Neuronal stem cell (in vitro differentiated cells): ENCODE results near the gene ING4.

Experiments used
- DNase-seq: peaks from one replicate; pipeline ENCODE4 v3.0.0-alpha.2; 2013; ENCODE audit warnings: low spot score
- H2AFZ ChIP-seq: one replicate; pipeline ENCODE4 v1.6.1; 2013; ENCODE audit warnings: mild to moderate bottlenecking, low read length, inconsistent platforms
- H2AK5ac ChIP-seq: 2 replicates; pipeline ENCODE4 v1.6.1; 2013; ENCODE audit warnings: low read depth, mild to moderate bottlenecking, inconsistent platforms, low read length, moderate library complexity, mixed read lengths
- H2BK120ac ChIP-seq: 2 replicates; pipeline ENCODE4 v1.6.1; 2013; ENCODE audit warnings: low read depth, mild to moderate bottlenecking, inconsistent platforms, low read length, moderate library complexity, mixed read lengths
- H2BK12ac ChIP-seq: one replicate; pipeline ENCODE4 v1.6.1; 2013; ENCODE audit warnings: low read length, inconsistent platforms
- H2BK15ac ChIP-seq: 2 replicates; pipeline ENCODE4 v1.6.1; 2013; ENCODE audit warnings: mild to moderate bottlenecking, low read length, inconsistent platforms, mixed read lengths
- H2BK5ac ChIP-seq: one replicate; pipeline ENCODE4 v1.6.1; 2013; ENCODE audit warnings: inconsistent platforms, mild to moderate bottlenecking, low read length, moderate library complexity
- H3K14ac ChIP-seq: one replicate; pipeline ENCODE4 v1.6.1; 2013; ENCODE audit warnings: low read length, inconsistent platforms
- H3K18ac ChIP-seq: 2 replicates; pipeline ENCODE4 v1.6.1; 2013; ENCODE audit warnings: low read length, inconsistent platforms
- H3K23ac ChIP-seq: 2 replicates; pipeline ENCODE4 v1.6.1; 2013; ENCODE audit warnings: low read depth, mild to moderate bottlenecking, mixed read lengths, low read length, inconsistent platforms; ENCODE audit not compliant: poor library complexity
- H3K27ac ChIP-seq: replicated peaks from 3 replicates; pipeline ENCODE4 v1.5.1; 2013; ENCODE audit warnings: low read length, inconsistent platforms
- H3K27me3 ChIP-seq, 3 experiments: 2 replicates each; pipeline ENCODE4 v1.6.1; 2013; ENCODE audit warnings: low read length in 3 of 3, mild to moderate bottlenecking in 2 of 3, inconsistent platforms in 1 of 3, low read depth in 1 of 3, mixed read lengths in 1 of 3, moderate library complexity in 1 of 3; ENCODE audit not compliant: control insufficient read depth in 3 of 3, insufficient read depth in 3 of 3
- H3K36me3 ChIP-seq, 2 donors: replicated peaks in 1 of 2; 2 replicates each; pipeline ENCODE4 v1.6.1; 2013; ENCODE audit warnings: low read length in 2 of 2; ENCODE audit not compliant: control insufficient read depth in 2 of 2, insufficient read depth in 2 of 2
- H3K4ac ChIP-seq: 2 replicates; pipeline ENCODE4 v1.6.1; 2013; ENCODE audit warnings: inconsistent platforms, mild to moderate bottlenecking, low read length, moderate library complexity
- H3K4me1 ChIP-seq, 2 donors: 1 replicate in 1 of 2; 2 replicates in 1 of 2; pipeline ENCODE4 v1.6.1; 2013; ENCODE audit warnings: low read length in 2 of 2, low read depth in 1 of 2; ENCODE audit not compliant: control insufficient read depth in 2 of 2, insufficient read depth in 1 of 2
- H3K4me2 ChIP-seq: one replicate; pipeline ENCODE4 v1.6.1; 2013; ENCODE audit warnings: mild to moderate bottlenecking, low read length, inconsistent platforms; ENCODE audit not compliant: insufficient read depth, poor library complexity, severe bottlenecking
- H3K4me3 ChIP-seq, 2 donors: 2 replicates each; pipeline ENCODE4 v1.5.1; 2013; ENCODE audit warnings: low read length in 2 of 2, mild to moderate bottlenecking in 2 of 2, inconsistent platforms in 1 of 2, moderate library complexity in 1 of 2
- H3K79me1 ChIP-seq: one replicate; pipeline ENCODE4 v1.6.1; 2013; ENCODE audit warnings: low read depth, mild to moderate bottlenecking, inconsistent platforms, low read length, moderate library complexity
- H3K9ac ChIP-seq: one replicate; pipeline ENCODE4 v1.6.1; 2013; ENCODE audit warnings: mild to moderate bottlenecking, low read depth, low read length, inconsistent platforms; ENCODE audit not compliant: poor library complexity
- H3K9me3 ChIP-seq, 2 donors: replicated peaks in 1 of 2; 2 replicates each; pipeline versions ENCODE3 to v1.6.1; 2013; ENCODE audit warnings: low read length in 2 of 2, mild to moderate bottlenecking in 2 of 2, inconsistent platforms in 1 of 2, low read depth in 1 of 2, mixed read lengths in 1 of 2, moderate library complexity in 1 of 2; ENCODE audit not compliant: control insufficient read depth in 2 of 2, insufficient read depth in 1 of 2
- H4K8ac ChIP-seq: one replicate; pipeline ENCODE4 v1.6.1; 2013; ENCODE audit warnings: low read depth, mild to moderate bottlenecking, inconsistent platforms, low read length, moderate library complexity
- H4K91ac ChIP-seq: one replicate; pipeline ENCODE4 v1.6.1; 2013; ENCODE audit warnings: low read length, low read depth, mild to moderate bottlenecking, inconsistent platforms; ENCODE audit not compliant: poor library complexity
- WGBS, 2 donors: extraction: QIAGEN DNeasy Blood & Tissue Kit; methylation state at CpG; one replicate each; pipeline ENCODE4 v1.1.7; 2013; ENCODE audit warnings: missing lambda C conversion rate in 2 of 2, mixed read lengths in 1 of 2; ENCODE audit not compliant: insufficient read length in 2 of 2, insufficient replicate concordance in 1 of 2; ENCODE audit errors: extremely low coverage in 2 of 2; 5-methylcytosine and 5-hydroxymethylcytosine counted together

ING4 gene

DNA sequence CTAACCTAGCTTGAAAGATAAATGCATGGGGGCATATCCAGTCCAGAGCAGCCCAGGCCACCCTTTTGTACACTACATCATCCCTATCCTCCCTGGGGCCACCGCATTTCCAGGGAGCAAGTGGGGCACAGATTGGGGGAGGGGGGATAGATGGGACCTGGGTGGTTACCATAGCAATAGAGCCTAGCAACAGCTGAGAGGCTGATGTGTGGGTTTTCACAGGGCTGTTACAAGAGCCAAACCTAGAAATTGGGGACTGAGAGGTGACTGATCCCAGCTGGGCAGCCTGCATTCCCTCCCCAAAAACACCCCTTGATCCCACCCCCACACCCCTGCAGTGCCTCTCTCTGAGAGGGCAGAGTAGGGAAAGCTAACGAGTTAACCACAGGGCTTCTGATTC is 30.0 kb upstream of the ING4 start:
- Histone ChIP-seq H3K4me3 (no peak overlapping the region), H3K4ac (no peak overlapping the region), H3K9ac (peak overlapping the region; percentile 47), H3K79me1 (peaks cover 11% of the 10 kb centered on the region), H4K8ac (no peak overlapping the region), H2BK5ac (no peak overlapping the region), H4K91ac (no peak overlapping the region), H3K14ac (no peak overlapping the region), H3K18ac (no peak overlapping the region), H3K27me3 (no peaks in the 10 kb centered on the region), H2AFZ (no peak overlapping the region), H2BK120ac (no peak overlapping the region), H3K9me3 (no peaks in the 10 kb centered on the region), H3K4me1 (peaks cover 3 to 20% of the 10 kb centered on the region in 2 donors), H3K36me3 (peaks cover 15 to 24% of the 10 kb centered on the region in 2 donors), H2BK12ac (no peak overlapping the region), H3K27ac (no peak overlapping the region), H3K4me2 (no peak overlapping the region), H2BK15ac (no peak overlapping the region), H2AK5ac (no peak overlapping the region), H3K23ac (no peak overlapping the region)
- DNase-seq, result no peak
- WGBS, 2 donors, result no CpG with 5 or more reads among the region's 2 CpGs

DNA sequence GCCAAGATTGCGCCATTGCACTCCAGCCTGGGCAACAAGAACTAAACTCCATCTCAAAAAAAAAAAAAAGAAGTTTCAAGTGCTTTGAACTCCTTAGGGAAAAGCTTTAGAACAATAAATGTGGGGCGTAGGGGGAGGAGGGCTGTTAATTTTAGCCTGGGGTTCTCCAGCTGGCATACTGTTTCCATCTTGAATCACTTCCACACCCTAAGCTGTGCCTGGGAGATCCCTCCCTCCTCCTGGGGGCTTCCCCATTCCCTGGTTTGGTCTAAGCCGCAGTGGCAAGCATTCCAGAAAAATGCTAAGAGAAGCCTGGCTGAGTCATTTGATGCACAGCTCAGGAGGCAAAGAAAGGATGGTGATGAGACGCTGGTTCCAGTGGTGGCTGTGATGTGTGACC is 28.6 kb upstream of the ING4 start:
- H3K36me3 ChIP-seq, result peaks cover 16 to 18% of the 10 kb centered on the region in 2 donors
- H3K9me3 ChIP-seq, result peaks cover 0 to 1% of the 10 kb centered on the region in 2 donors
- H2BK120ac ChIP-seq, result no peak overlapping the region
- H3K27ac ChIP-seq, result no peak overlapping the region
- no CpG with 5 or more reads among the region's 4 CpGs for WGBS, 2 donors
- no peak overlapping the region for H4K8ac ChIP-seq
- H3K9ac ChIP-seq, result no peak overlapping the region
- no peak overlapping the region for H2BK12ac ChIP-seq
- no peak overlapping the region for H3K23ac ChIP-seq
- H2AK5ac ChIP-seq, result no peak overlapping the region
- peaks cover 7 to 27% of the 10 kb centered on the region in 2 donors for H3K4me1 ChIP-seq
- H3K14ac ChIP-seq, result no peak overlapping the region
- H4K91ac ChIP-seq, result no peak overlapping the region
- peaks cover 7% of the 10 kb centered on the region for H3K79me1 ChIP-seq
- H3K4me3 ChIP-seq, result peak overlapping the region in 1 of 2 donors; percentile 22
- H3K4ac ChIP-seq, result no peak overlapping the region
- H3K18ac ChIP-seq, result no peak overlapping the region
- H2AFZ ChIP-seq, result no peak overlapping the region
- H2BK15ac ChIP-seq, result no peak overlapping the region
- H3K4me2 ChIP-seq, result no peak overlapping the region
- DNase-seq, result no peak
- H2BK5ac ChIP-seq, result no peak overlapping the region
- no peaks in the 10 kb centered on the region for H3K27me3 ChIP-seq

DNA sequence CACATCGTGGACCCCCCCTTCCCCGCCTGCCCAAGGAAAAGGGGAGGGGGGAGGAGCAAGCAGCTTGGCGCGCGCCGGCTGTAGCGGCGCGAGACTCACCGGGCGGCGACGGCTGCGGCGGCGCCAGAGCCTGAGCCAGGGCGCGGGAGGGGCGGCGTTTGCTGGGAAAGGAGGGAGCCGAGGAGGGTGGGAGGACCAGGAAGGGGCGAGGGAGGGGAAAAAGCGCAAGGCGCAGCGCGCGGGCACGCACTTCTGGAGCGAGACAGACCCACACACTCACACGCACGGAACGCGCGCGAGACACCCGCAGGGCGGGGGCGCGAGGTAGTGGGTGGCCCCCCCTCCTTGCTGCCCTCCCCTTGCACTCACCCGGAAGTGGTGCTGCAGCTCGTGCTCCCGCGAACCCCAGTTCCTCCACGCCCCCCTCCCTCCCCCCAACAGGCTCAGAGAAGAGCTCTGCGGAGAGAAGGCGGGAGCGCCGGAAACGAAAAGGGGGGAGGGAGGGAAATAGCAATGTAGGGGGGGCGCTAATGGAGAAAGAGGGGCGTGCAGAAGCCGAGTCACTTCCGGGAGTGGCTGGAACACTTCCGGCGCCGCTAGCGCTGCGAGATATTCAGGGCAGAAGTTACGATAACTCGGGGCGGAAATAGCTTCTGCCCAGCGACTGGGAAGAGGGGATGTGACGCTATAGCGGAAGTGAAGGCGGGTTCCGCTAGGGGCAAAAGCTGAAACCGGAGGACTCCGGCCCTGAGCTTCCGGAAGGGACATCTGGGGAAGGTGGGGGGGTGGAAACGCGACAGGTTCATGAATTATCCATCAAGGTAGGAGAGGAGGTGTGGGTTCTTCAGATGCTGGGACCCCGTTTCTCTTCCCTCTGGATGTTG is 26.3 kb upstream of the ING4 start, which contains the start of gene ZNF384:
Gene ZNF384 (minus strand): TSS at position 377 of the 884 bp plus-strand sequence. CDS start 9,855 bp downstream, outside the sequence.
- H3K4me3 ChIP-seq, result peak within 1 kb of the TSS; percentile 85 to 98
- H2BK15ac ChIP-seq, result no peak within 1 kb of the TSS
- peaks cover 7% of the 10 kb centered on the region for H3K79me1 ChIP-seq
- peaks cover 8 to 27% of the 10 kb centered on the region in 2 donors for H3K36me3 ChIP-seq
- peak within 1 kb of the TSS; percentile 99 for H3K9ac ChIP-seq
- H3K4ac ChIP-seq, result no peak within 1 kb of the TSS
- no CpG with 5 or more reads among the region's 72 CpGs for WGBS, 2 donors
- H3K27me3 ChIP-seq, result no peaks in the 10 kb centered on the region
- H3K18ac ChIP-seq, result peak within 1 kb of the TSS; percentile 100
- H2BK12ac ChIP-seq, result no peak within 1 kb of the TSS
- peak within 1 kb of the TSS; percentile 66 for H3K23ac ChIP-seq
- peak within 1 kb of the TSS; percentile 89 for H2AFZ ChIP-seq
- peak within 1 kb of the TSS; percentile 99 for H2BK5ac ChIP-seq
- H3K4me2 ChIP-seq, result peak within 1 kb of the TSS; percentile 81
- H2BK120ac ChIP-seq, result peak within 1 kb of the TSS; percentile 78
- H4K8ac ChIP-seq, result peak within 1 kb of the TSS; percentile 67
- H3K9me3 ChIP-seq, result peaks cover 0 to 1% of the 10 kb centered on the region in 2 donors
- peak; percentile 96 for DNase-seq
- peaks cover 7 to 27% of the 10 kb centered on the region in 2 donors for H3K4me1 ChIP-seq
- H3K14ac ChIP-seq, result peak within 1 kb of the TSS; percentile 92
- H3K27ac ChIP-seq, result peak within 1 kb of the TSS; percentile 96
- no peak within 1 kb of the TSS for H4K91ac ChIP-seq
- H2AK5ac ChIP-seq, result peak within 1 kb of the TSS; percentile 79

DNA sequence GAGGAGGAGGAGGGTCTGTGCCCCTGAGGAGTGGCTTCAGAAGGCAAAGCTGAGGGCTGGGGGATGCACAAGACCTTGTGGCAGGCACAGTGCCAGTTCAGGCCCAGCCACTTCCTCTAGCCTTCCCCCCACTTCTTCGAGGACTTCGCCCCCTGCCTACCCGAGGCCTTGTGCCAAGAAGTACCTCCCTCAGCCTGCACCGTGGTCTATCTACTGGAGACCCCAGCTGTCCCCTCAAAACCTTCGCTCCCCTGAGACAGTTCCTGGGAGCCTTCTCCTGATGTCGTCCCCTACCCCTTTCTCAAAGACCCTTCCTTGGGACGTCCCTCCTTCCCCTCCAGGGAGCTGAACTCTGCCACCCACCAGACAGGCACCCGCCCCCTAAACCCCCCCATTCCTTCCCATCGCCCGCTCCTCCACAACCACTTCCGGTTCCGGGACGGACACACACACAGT is 25.7 kb upstream of the ING4 start:
- Histone ChIP-seq H3K79me1 (peaks cover 5% of the 10 kb centered on the region), H2BK120ac (no peak overlapping the region), H2BK5ac (peak overlapping the region; percentile 99), H3K14ac (no peak overlapping the region), H3K23ac (peak overlapping the region; percentile 66), H3K4me3 (peak overlapping the region; percentile 85 to 98), H3K27ac (peak overlapping the region; percentile 96), H3K9me3 (peaks cover 0 to 1% of the 10 kb centered on the region in 2 donors), H3K27me3 (no peaks in the 10 kb centered on the region), H3K4ac (no peak overlapping the region), H3K36me3 (peaks cover 6 to 34% of the 10 kb centered on the region in 2 donors), H3K4me2 (peak overlapping the region; percentile 81), H3K9ac (peak overlapping the region; percentile 99), H2AK5ac (peak overlapping the region; percentile 23), H3K18ac (peak overlapping the region; percentile 49), H4K8ac (no peak overlapping the region), H2AFZ (peak overlapping the region; percentile 89), H4K91ac (no peak overlapping the region), H2BK12ac (no peak overlapping the region), H3K4me1 (peaks cover 7 to 27% of the 10 kb centered on the region in 2 donors), H2BK15ac (no peak overlapping the region)
- no CpG with 5 or more reads among the region's 13 CpGs for WGBS, 2 donors
- DNase-seq, result no peak
